Measurements from ENCODE around the gene INSC.

DNA sequence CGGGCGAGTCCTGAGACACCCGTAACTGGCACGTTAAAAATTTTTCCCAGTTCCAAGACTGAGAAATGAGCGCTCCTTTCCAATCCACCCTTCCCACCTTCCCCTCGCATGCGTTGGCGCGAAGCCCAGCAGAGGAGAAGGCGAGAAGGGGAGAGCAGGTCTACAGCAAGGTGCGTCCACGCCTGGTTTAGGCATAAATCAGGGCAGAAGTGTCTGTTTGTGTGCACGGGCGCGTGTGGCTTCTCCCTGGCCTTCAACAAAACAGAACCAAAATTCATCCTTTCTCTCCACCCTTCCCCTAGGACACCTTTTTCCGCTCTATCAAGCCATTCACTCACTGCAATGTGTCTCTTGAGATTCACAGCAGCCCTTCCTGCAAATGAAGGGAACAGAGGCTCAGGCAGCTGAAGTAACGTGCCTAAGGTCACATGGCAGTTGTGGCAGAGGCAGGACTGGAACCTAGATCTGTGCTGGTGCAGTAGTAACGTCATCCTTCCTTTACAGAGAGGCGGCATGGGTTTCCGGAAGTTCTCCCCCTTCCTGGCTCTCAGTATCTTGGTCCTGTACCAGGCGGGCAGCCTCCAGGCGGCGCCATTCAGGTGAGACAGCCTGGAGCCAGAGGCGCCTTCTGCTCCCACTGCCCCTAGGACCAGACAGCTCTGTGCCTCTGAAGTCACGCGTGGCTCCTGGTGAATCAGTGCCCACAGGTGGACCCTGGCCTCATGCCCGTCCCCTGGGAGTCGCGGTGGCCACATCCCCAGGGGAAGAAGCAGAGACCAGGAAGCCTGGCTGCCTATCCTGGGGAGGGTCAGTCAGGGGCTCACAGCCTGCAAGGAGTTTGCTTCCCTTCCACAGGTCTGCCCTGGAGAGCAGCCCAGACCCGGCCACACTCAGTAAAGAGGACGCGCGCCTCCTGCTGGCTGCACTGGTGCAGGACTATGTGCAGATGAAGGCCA lies 40.2 kb upstream of the INSC start:
- TF ChIP-seq, protein P1, sequence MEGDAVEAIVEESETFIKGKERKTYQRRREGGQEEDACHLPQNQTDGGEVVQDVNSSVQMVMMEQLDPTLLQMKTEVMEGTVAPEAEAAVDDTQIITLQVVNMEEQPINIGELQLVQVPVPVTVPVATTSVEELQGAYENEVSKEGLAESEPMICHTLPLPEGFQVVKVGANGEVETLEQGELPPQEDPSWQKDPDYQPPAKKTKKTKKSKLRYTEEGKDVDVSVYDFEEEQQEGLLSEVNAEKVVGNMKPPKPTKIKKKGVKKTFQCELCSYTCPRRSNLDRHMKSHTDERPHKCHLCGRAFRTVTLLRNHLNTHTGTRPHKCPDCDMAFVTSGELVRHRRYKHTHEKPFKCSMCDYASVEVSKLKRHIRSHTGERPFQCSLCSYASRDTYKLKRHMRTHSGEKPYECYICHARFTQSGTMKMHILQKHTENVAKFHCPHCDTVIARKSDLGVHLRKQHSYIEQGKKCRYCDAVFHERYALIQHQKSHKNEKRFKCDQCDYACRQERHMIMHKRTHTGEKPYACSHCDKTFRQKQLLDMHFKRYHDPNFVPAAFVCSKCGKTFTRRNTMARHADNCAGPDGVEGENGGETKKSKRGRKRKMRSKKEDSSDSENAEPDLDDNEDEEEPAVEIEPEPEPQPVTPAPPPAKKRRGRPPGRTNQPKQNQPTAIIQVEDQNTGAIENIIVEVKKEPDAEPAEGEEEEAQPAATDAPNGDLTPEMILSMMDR (IDR thresholded peaks at IDR 0.05), result peak; percentile 57 to 78 (median 62)
- TF ChIP-seq POLR2AphosphoS5 (IDR thresholded peaks at IDR 0.05) (no peak), EP300 (IDR thresholded peaks at IDR 0.05) (no peak)
